Measurements from ENCODE around the gene POLD1.
"Not testable (repeated sequence)": the region's sequence is repeated elsewhere in the genome, so short reads cannot be mapped to it uniquely, and the experiment has no call there.

POLD1 gene

DNA sequence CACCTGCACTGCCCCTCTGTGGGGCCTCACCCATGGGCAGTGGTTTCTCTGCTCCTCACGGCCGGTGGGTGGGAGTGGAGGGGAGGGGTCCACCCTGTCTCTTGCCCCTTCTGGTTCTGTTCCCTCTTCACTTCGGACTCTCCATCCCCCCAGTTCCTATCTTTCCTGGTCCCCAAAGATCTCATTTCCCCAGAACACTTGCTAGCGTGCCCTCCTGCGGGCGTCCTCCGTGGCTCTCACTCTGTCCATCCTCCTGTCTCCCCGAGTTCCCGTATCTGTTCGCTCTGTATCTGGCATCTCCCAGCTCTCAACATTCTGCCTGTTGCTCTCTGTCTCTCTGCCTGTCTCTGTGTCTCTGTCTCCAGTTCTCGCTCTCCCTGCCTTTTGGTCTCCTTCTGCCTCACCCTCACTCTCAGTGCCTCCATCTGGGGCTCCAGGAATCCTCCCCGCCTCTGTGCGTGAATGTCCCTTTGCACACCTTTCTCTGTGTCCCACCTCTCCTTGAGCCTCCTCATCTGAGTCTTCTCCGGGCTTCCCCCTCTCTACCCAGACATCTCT is 35.0 kb downstream of the POLD1 start:
- DNase-seq = no peak

DNA sequence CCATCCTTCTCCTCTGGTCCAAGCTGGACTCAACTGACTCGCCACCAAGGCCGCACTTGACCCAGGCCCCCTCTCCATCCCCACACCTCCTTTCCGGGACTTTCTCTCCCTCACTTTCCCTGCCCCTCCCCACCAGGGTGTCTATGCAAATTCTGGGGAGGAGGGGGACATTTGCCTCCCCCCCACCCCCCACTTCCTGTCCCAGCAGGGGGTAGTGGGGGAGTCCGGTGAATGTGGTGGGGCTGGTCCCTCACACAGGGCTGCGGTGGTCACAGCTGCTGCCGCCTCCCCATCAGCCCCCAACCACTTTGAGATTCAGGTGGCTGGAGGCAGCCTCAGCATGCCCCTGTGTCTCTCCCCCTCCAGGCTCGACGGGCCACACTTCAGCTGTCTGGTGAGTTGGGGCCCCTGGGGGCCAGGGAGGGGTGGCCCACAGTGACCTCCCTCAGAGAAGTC is 35.5 kb downstream of the POLD1 start:
- DNase-seq = no peak

DNA sequence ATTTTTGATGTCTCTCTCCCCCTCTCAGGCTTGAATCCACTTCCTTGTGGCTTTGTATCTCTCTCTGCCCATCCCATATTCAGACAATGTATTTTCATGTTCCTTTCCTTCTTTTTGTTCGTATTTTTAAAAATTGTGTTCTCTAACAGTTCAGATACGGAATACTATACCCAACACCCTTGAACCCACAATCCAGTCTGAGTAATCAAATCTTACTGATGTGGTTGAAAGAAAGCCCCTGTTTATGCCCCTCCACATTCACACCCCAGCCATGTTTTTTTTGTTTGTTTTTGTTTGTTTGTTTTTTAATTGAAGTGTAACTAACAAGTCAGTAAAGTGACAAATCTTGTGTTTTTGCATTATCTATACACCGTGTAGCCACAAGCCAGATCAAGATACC is 36.0 kb downstream of the POLD1 start:
- DNase-seq = no peak

DNA sequence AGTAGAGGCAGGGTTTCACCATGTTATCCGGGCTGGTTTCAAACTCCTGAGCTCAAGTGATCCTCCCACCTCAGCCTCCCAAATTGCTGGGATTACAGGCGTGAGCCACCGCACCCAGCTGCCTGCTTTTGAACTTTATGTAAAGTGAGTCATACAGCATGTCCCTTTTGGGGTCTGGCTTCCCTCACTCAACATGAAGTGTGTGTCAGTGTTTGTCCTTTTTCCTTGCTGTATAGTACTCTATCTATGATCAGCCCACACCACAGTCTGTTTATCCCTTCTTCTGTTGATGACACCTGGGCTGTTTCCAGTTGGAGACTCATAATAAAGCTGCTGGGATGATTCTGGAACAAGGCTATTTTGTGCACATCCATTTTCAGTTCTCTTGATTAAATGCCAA is 36.7 kb downstream of the POLD1 start:
- no peak for DNase-seq

DNA sequence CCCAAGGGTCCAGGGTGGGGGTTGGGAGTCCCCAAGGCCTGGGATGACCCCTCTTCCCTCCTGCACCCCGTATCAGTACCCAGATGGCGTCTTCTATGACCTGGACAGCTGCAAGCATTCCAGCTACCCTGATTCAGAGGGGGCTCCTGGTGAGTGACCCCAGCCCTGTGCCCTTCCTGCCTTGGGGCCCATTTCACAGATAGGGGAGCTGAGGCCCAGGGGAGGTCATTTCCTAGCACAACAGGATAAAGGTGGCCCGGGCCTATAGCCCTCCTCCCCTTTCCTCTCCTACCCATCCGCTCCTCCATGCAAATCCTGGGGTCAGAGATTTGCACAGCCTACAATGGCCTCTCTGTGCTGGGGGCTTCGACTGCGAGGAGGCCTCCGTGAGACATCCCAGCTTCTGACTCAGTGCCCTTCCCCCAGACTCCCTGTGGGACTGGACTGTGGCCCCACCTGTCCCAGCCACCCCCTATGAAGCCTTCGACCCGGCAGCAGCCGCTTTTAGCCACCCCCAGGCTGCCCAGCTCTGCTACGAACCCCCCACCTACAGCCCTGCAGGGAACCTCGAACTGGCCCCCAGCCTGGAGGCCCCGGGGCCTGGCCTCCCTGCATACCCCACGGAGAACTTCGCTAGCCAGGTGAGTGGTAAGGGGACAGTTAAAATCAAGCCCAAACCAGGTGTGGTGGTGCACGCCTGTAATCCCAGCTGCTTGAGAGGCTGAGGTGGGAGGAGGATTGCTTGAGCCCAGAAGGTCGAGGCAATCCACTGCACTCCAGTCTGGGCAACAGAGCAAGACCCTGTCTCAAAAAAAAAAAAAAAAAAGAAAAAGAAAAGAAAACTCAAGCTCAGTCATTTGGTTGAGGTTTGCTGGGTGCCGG is 38.5 kb downstream of the POLD1 start:
- no peak for DNase-seq

DNA sequence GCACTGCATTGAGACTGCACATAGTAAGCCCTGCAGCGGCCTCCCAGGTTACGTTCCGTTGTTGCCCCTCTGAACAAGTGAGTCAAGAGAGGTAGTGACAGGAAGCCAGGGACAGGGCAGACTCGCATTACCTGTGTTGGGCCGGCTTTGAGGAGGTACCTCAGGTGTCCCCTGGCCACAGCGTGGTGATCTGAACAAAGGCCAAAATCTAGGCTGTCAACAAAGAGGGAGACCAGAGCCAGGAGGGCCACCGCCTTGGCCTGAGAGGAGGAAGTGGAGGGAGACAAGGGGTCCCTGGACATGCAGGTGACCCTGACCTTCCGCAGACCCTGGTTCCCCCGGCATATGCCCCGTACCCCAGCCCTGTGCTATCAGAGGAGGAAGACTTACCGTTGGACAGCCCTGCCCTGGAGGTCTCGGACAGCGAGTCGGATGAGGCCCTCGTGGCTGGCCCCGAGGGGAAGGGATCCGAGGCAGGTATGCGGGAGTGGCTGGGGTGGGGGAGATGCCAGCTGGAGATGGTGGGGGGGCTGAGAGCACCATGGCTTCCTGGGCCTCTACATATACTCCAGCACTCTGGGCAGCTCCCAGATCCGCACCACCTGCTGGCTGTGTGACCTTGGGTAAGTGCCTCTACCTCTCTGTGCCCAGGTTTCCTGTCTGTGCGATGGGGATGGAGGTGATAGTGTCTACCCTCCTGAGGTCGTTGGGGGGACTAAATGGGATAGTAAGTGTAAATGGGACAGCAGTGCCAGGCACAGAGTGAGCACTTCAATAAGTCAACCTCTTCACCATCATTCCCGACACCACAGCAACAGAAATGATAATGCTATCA is 39.3 kb downstream of the POLD1 start:
- DNase-seq = no peak

DNA sequence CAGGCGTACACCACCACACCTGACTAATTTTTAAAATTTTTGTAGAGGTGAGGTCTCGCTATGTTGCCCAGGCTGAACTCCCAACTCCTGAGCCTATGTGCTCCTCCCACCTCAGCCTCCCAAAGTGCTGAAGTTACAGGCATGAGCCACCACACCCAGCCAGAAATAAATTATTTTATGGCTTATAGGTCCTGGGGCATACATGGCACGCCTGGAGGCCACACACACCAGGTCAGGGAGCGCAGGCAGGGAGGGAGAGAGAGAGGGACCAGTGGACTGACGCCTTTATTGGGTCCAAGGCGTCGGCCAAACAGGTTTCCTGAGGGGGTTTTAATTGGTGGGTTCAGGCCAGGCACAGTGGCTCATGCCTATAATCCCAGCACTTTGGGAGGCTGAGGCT is 41.4 kb downstream of the POLD1 start:
- DNase-seq = no peak

DNA sequence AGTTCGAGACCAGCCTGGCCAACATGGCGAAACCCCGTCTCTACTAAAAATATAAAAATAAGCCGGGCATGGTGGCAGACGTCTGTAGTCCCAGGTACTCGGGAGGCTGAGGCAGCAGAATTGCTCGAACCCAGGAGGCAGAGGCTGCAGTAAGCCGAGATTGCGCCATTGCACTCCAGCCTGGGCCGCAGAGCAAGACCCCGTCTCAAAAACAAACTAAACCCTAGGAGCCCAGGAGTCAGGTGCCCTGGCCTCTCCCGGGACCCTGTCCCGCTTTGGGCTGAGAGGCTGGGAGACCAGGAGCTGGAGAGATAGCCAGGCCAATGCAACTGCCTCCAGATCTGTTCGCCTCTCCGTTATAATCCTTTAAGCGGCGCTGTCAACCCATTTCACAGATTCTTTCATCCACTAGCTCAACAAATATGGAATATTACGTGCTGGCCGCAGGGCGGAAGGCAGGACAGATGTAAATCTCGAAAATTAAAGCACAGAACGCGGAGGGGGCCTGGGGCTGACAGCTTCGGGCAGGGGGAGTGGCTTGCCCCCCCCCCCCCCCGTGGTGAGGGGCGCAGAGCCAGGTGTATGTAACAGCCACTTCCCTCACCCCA is 43.3 kb downstream of the POLD1 start:
- DNase-seq = no peak

DNA sequence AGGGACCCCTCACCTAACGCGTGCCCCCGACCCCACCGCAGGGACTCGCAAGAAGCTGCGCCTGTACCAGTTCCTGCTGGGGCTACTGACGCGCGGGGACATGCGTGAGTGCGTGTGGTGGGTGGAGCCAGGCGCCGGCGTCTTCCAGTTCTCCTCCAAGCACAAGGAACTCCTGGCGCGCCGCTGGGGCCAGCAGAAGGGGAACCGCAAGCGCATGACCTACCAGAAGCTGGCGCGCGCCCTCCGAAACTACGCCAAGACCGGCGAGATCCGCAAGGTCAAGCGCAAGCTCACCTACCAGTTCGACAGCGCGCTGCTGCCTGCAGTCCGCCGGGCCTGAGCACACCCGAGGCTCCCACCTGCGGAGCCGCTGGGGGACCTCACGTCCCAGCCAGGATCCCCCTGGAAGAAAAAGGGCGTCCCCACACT is 43.9 kb downstream of the POLD1 start:
- DNase-seq = peak; percentile 50 to 64

DNA sequence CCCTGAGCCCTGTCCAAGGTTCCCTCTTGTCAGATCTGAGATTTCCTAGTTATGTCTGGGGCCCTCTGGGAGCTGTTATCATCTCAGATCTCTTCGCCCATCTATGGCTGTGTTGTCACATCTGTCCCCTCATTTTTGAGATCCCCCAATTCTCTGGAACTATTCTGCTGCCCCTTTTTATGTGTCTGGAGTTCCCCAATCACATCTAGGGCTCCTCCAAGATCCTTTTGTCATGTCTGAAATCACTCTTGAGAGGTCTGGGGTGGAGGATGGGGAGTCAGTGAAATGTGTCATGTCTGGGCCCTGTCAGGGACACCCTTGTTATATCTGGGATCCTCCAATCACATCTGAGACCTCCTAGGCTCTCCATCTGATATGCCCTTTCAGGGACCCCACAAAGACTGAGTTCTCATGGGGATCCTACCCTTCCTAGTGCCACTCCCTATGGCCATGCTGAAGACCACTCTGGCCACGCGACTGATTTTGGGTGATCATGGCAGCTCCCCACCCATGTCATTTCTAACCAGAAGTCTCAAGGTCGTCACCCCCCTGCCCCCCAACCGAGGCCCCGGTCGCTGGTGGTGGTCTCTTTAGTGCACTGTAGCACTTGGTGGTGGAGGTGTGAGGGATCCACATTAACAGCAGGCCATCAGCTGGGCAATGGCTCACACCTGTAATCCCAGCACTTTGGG is 44.8 kb downstream of the POLD1 start:
- no peak for DNase-seq

DNA sequence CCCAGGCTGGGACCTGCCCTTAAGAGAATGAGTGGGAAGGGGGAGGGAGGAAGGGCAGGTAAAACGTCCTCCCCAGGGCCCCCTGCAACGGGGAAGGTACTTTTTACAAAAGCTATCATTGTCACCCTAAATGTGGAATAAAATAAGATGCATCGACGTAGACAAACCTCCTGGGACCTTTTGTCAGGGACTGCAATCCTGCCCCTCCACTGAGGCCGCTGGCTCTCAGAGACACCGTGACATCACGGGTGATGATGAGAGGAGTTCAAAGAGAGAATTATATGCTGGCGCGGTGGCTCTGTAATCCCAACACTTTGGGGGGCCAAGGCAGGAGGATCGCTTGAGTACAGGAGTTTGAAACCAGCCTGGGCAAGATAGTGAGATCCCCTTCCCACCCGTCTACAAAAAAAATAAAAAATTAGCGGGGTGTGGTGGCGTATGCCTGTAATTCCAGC is 46.8 kb downstream of the POLD1 start:
- no peak for DNase-seq

DNA sequence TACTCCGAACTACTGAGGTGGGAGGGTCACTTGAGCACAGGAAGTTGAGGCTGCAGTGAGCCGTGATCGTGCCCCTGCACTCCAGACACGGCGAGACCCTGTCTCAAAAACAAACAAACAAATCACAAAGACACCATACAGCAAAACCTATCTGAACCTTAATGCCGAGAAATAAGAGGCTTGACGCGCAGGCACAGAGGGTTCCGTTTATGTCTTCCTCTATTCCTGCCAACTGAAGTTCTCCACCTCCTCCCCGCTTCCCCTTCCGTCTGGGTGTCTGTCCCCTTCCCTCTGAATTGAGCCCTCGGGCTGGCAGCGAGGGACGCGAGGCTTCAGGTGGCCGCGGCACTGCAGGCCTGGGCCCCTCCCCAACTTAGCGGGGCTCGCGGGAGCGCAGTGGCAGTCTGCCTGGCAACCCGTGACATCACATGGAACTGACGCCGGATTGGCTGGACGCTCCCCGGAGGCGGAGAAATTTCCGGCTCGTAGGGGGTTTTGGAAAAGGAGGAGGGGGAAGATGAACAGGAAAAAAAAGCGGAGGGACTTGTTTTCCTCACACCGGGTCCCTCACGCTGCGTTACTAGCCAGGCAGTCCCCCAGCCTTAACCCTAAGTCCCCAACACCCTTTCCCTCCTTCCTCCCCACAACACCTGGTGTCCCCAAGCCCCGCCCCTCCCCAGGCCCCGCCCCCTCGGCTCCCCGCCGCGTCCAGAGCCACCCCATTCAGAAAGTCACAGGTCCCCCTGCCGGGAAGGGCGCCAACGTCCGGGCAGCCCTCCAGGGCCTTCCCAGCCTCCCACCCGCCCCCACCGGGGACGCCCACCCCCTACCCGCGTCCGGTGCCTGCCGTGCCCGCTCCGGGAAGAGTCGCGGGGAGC is 47.4 kb downstream of the POLD1 start:
- DNase-seq = peak; percentile 44 to 70

DNA sequence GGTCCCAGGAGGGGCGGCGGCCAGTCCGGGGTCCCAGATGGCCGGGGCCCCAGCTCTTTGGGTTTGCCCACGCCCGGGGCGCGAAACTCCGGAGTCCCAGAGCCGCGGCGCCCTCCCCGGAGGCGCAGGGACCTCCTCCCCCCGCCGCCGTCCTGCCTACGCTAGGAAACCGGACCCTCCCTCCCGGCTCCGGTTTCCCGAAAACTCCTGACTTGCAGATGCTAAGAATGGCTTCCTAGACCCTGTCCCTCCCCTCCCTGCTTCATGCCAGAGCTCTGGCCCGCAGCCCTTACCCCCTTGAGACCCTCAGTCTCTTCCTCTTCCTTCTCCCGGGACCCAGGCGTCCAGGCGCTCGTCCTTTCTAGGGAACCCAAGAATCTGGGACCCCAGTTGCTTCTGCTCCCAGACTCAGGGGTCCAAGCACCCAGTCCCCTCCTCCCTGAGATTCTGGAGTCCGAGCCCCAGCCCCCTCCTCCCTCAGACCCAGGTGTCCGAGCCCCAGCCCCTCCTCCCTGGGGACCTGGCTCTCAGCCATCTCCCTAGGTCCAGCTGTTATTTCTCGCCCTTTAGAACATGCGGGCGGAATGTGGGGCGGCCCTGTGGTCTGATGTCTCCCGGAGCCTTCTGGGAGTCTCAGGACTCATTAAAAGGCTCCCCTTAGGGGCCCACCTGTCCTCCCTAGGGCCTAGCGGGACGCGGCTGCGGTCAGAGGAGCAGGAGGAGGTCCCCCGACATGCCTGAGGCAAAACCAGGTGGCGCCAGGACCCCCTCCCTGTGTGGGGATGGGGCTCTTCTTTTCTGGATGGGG is 48.3 kb downstream of the POLD1 start, which contains the start of gene MYBPC2:
MYBPC2 (plus strand) TSS at position 672 of the 808 bp plus-strand sequence; CDS start at position 734, 62 bp downstream.
- DNase-seq = no peak

DNA sequence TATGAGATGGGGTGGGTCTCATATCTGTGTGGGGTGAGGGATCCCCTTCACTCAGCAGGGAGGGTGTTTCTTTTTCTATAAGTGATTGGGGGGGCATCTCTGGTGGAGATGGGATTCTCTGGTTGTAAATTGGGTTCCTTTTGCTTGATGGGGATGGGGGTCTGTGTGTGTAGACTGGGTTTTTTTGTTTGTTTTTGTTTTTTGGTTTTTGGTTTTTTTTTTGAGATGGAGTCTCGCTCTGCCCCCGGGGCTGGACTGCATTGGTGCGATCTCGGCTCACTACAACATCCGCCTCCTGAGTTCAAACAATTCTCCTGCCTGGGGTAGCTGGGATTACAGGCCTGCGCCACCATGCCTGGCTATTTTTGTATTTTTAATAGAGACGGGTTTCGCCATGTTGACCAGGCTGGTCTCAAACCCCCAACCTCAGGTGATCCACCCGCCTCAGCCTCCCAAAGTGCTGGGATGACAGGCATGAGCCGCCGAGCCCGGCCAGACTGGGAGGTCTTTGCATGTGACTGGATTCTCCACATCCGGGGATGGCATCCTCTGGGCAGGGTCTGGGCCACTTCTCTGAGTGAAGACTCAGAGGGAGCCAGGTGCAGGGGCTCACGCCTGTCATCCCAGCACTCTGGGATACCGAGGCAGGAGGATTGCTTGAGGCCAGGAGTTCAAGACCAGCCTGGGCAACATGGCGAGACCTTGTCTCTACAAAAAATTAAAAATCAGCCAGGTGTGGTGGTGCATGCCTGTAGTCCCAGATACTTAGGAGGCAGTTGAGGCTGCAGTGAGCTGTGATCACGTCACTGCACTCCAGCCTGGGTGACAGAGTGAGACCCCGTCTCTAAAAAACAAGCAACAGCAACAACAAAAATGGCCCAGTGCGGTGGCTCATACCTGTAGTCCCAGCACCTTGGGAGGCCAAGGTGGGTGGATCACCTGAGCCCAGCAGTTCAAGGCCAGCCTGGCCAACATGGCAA is 49.3 kb downstream of the POLD1 start:
- DNase-seq = no peak

DNA sequence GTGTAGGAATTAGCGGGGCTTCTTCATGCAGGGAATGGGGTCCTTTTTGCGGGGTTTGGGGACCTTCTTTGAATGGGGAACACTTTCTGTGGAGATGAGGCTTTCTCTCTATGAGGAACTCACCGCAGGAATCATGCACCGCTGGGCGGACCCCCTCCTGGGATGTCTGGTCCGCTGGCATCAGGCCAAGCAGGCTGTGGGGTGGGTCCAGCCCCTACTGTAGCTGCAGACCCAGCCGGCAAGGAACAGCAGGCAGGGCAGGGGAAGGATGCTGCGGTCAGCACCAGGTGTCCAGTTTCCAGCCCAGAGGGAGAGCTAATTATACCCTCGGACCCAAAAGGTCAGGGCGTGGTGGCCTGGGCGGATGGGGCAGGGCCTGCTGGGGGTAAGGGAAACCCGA is 50.4 kb downstream of the POLD1 start:
- no peak for DNase-seq

DNA sequence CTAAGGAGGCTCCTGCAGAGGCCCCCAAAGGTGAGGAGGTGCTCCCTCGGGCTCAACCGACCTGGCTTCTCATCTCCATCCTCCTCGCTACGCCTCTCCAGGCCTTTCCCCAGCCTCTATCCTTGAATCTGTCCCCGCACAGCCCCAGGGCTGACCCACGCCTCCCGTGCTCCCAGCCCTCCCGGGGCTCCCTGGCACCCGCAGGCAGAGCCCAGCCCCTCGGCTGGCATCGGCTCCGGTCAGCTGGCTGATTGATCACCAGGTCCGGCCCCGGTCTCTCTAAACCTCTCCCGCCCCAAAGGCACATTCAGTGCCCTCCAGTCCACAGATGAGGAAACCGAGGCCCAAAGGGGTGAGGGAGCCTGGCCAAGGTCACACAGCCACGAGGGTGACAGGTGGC is 51.1 kb downstream of the POLD1 start:
- DNase-seq = no peak

DNA sequence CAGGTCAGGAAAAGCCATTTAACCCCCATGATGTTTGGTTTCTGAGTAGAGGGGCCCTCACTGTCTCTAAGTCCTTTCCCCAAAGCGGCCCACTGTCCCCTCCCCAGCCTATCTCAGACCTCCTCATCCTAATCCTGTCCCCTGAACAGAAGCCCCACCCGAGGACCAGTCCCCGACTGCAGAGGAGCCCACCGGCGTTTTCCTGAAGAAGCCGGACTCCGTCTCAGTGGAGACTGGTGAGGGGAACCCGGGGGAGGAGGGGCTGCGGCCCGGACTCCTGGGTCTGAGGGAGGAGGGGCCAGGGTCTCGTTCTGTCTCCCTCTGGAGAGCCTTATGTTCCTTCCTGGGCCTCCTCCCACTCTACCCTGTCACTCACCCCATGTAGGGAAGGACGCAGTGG is 51.5 kb downstream of the POLD1 start:
- DNase-seq = no peak

DNA sequence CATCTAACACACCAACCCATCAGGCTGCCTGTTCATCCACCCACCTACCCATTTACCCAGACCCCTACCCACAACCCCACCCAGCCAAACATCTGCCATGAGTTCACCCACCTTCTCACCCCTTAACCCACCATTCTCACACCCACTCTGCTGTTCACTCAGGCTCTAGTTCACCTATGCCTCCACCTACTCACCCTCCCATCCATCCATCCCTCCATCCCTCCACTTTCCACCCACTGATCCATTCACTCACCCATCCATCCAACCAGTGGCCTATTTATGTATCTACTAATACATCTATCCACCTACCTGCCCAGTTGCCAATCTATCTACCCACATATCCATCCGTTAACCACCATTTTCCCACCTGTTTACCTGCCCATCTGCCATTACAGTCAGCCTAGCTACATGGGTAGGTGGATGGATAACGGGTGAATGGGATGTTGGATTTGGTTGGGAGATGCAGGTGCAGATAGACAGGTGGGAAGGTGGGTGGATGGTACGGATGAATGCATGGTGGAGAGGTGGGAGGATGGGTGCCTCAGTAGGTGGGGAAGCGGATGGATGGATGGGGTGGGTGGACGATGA is 53.8 kb downstream of the POLD1 start:
- DNase-seq = no peak

DNA sequence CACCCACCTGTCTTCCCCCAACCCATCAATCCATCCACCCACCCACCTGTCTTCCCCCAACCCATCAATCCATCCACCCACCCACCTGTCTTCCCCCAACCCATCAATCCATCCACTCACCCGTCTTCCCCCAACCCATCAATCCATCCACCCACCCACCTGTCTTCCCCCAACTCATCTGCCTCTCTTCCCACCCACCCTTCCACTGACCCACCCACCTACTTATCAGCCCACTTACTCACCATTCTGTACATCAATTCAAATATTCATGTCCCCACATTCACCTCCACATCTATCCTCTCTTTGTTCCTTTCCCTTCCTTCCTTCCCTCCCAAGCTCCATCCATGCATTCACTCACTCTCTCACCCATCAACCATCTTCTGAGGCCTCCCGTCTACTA is 55.0 kb downstream of the POLD1 start:
- DNase-seq = not testable (repeated sequence)
